Keratinocyte (primary cell): Measurements from ENCODE around the gene BTRC. TPM values are rescaled to one million over a fixed set of nuclear protein-coding genes. Genes with fewer than 3 reads are reported as not detected.

Experiments used
- DNase-seq: peaks from one replicate; pipeline ENCODE4 v3.0.0-alpha.2; 2011; ENCODE audit warnings: low read depth, missing footprints, low spot score
- FAIRE-seq: peaks from 2 replicates; lab custom pipeline; 2011; peaks lifted over from hg19 to GRCh38; lab: Jason Lieb, UNC
- H2AFZ ChIP-seq: 2 replicates; pipeline ENCODE4 v1.6.0; 2012; ENCODE audit warnings: low read length, control low read depth, inconsistent platforms; ENCODE audit not compliant: control insufficient read depth
- H3K27ac ChIP-seq: 2 replicates; pipeline ENCODE4 v1.5.1; 2011; ENCODE audit warnings: low read length; ENCODE audit not compliant: control insufficient read depth, insufficient read depth
- H3K27me3 ChIP-seq: 3 replicates; pipeline ENCODE4 v1.6.0; 2011; ENCODE audit warnings: low read length; ENCODE audit not compliant: control insufficient read depth, insufficient read depth; ENCODE audit errors: extremely low read depth
- H3K36me3 ChIP-seq, 2 experiments: 2 replicates in 1 of 2; 3 replicates in 1 of 2; pipeline ENCODE4 v1.5.1; 2011; ENCODE audit warnings: low read length in 2 of 2, mild to moderate bottlenecking in 1 of 2; ENCODE audit not compliant: control insufficient read depth in 2 of 2, insufficient read depth in 2 of 2; ENCODE audit errors: extremely low read depth in 1 of 2
- H3K4me1 ChIP-seq: 3 replicates; pipeline ENCODE4 v1.5.1; 2011; ENCODE audit warnings: low read length; ENCODE audit not compliant: control insufficient read depth, insufficient read depth; ENCODE audit errors: extremely low read depth
- H3K4me2 ChIP-seq: 3 replicates; pipeline ENCODE4 v1.6.0; 2011; ENCODE audit warnings: low read depth, low read length; ENCODE audit not compliant: control insufficient read depth, insufficient read depth; ENCODE audit errors: extremely low read depth
- H3K4me3 ChIP-seq, 3 experiments: fragments of 200-600 bp in 1 of 3; sonication (generic) in 1 of 3; 2 replicates in 2 of 3; 3 replicates in 1 of 3; pipeline ENCODE4 v1.5.1; 2011 to 2016; ENCODE audit warnings: low read length in 3 of 3, mild to moderate bottlenecking in 3 of 3, control low read depth in 2 of 3, inconsistent platforms in 1 of 3, low read depth in 1 of 3, mixed read lengths in 1 of 3, mixed run types in 1 of 3, moderate library complexity in 1 of 3; ENCODE audit not compliant: control insufficient read depth in 2 of 3, insufficient read depth in 2 of 3; ENCODE audit errors: extremely low read depth in 1 of 3
- H3K79me2 ChIP-seq: 2 replicates; pipeline ENCODE4 v1.6.0; 2012; ENCODE audit warnings: low read length; ENCODE audit not compliant: control insufficient read depth, insufficient read depth
- H3K9ac ChIP-seq: 3 replicates; pipeline ENCODE4 v1.6.0; 2011; ENCODE audit warnings: low read length; ENCODE audit not compliant: control insufficient read depth, insufficient read depth; ENCODE audit errors: extremely low read depth
- H3K9me1 ChIP-seq: 3 replicates; pipeline ENCODE4 v1.6.0; 2011; ENCODE audit warnings: low read length; ENCODE audit not compliant: control insufficient read depth, insufficient read depth; ENCODE audit errors: extremely low read depth
- H3K9me3 ChIP-seq: 2 replicates; pipeline ENCODE4 v1.5.1; 2012; ENCODE audit warnings: low read depth, low read length; ENCODE audit not compliant: control insufficient read depth
- H4K20me1 ChIP-seq: 3 replicates; pipeline ENCODE4 v1.6.0; 2011; ENCODE audit warnings: low read length; ENCODE audit not compliant: control insufficient read depth, insufficient read depth; ENCODE audit errors: extremely low read depth
- CTCF ChIP-seq, 3 experiments: IDR thresholded peaks in 1 of 3; conservative IDR thresholded peaks in 1 of 3; optimal IDR thresholded peaks in 1 of 3; 2 replicates in 2 of 3; 3 replicates in 1 of 3; pipeline versions ENCODE3 to v1.5.1; 2011; ENCODE audit warnings: low read length in 3 of 3, mild to moderate bottlenecking in 3 of 3, moderate library complexity in 2 of 3, control low read depth in 1 of 3, inconsistent platforms in 1 of 3; ENCODE audit not compliant: insufficient read depth in 2 of 3; ENCODE audit errors: extremely low read depth in 1 of 3
- EZH2 ChIP-seq: IDR thresholded peaks from one replicate; pipeline ENCODE4 v1.6.1; 2012; ENCODE audit warnings: inconsistent platforms, mild to moderate bottlenecking, low read length, moderate library complexity
- dilution Hi-C: fragments of 300-500 bp; cut with MboI; formaldehyde crosslinking; loops from one replicate; pipeline ENCODE4 v1.7.0; 2020; ENCODE audit warnings: low sequenced_read_pairs; ENCODE audit not compliant: extremely low pct_ligation_motif_present
- polyA plus RNA-seq, 5 experiments: library from polyadenylated mRNA; depleted of rRNA in 3 of 5; stranded (reverse) in 3 of 5; stranded (forward) in 1 of 5; unstranded in 1 of 5; fragments of >200 nt; gene quantifications; 1 replicate in 1 of 5; 2 replicates in 3 of 5; 3 replicates in 1 of 5; pipeline versions ENCODE4 v1.2.1 to v1.2.3, GENCODE V29; 2011 to 2012; ENCODE audit warnings: missing spikeins in 2 of 5, low read depth in 1 of 5, low replicate concordance in 1 of 5

Gene BTRC
- polyA plus RNA-seq, 1 donor (not counting 4 experiments of a cell fraction or from before 2014, with no cell fraction given): 21.7 TPM

- no peak overlapping the region for H3K9ac ChIP-seq
- TF ChIP-seq EZH2 (no peak), CTCF (optimal IDR thresholded peaks at IDR 0.05 in 1 of 3, IDR thresholded peaks at IDR 0.05 in 1 of 3, conservative IDR thresholded peaks at IDR 0.05 in 1 of 3; ENCODE audit: extremely low read depth in 1 of 3, insufficient read depth in 2 of 3, low read length in 3 of 3) (no peak)
- no peaks in the 10 kb centered on the region for H3K4me1 ChIP-seq
- H3K79me2 ChIP-seq: no peaks in the 10 kb centered on the region
- dilution Hi-C loops: no loop called here
- H3K27ac ChIP-seq: no peak overlapping the region
- H3K27me3 ChIP-seq: no peaks in the 10 kb centered on the region
- no peaks in the 10 kb centered on the region for H3K9me1 ChIP-seq
- H3K9me3 ChIP-seq: no peaks in the 10 kb centered on the region
- no peak overlapping the region for H2AFZ ChIP-seq
- FAIRE-seq: peak; percentile 53
- no peak for DNase-seq
- peaks cover 2% of the 10 kb centered on the region for H4K20me1 ChIP-seq
- H3K4me2 ChIP-seq: no peak overlapping the region
- no peaks in the 10 kb centered on the region for H3K36me3 ChIP-seq
- no peak overlapping the region for H3K4me3 ChIP-seq
Observed at GRCh38 chr10:101453791-101454718, 100.1 kb downstream of the BTRC start.

- H3K9me3 ChIP-seq: no peaks in the 10 kb centered on the region
- no peaks in the 10 kb centered on the region for H4K20me1 ChIP-seq
- no peaks in the 10 kb centered on the region for H3K27me3 ChIP-seq
- no peaks in the 10 kb centered on the region for H3K4me1 ChIP-seq
- no peak for FAIRE-seq
- H2AFZ ChIP-seq: no peak overlapping the region
- no peaks in the 10 kb centered on the region for H3K79me2 ChIP-seq
- no peak overlapping the region for H3K4me2 ChIP-seq
- H3K36me3 ChIP-seq: no peaks in the 10 kb centered on the region
- TF ChIP-seq EZH2 (no peak), CTCF (optimal IDR thresholded peaks at IDR 0.05 in 1 of 3, IDR thresholded peaks at IDR 0.05 in 1 of 3, conservative IDR thresholded peaks at IDR 0.05 in 1 of 3; ENCODE audit: extremely low read depth in 1 of 3, insufficient read depth in 2 of 3, low read length in 3 of 3) (no peak)
- no peaks in the 10 kb centered on the region for H3K9me1 ChIP-seq
- dilution Hi-C loops: no loop called here
- no peak overlapping the region for H3K9ac ChIP-seq
- no peak overlapping the region for H3K4me3 ChIP-seq
- H3K27ac ChIP-seq: no peak overlapping the region
- DNase-seq: no peak
Observed at GRCh38 chr10:101458869-101459268, 104.9 kb downstream of the BTRC start.
